Calu3 (cell line): ENCODE data around the gene ZNF646. TPM values are rescaled to one million over a fixed set of nuclear protein-coding genes. Genes with fewer than 3 reads are reported as not detected.

Experiments used
- BruUV-seq: library from RNA; stranded (reverse); fragments of 400-500 nt; replicated peaks from 2 replicates; lab custom pipeline; 2021; lab: Mats Ljungman, UMichigan
- CTCF ChIA-PET: fragments of 300-600 bp; sonication (Branson Sonifier 250); formaldehyde crosslinking; loops from one replicate; lab custom pipeline; 2022; ENCODE audit warnings: antibody characterized with exemption; lab: Charles Lee
- DNase-seq: peaks from one replicate; pipeline ENCODE4 v3.0.0; 2022
- H3K27ac Mint-ChIP-seq: one replicate; pipeline ENCODE4 v1.8.0; 2022; ENCODE audit warnings: mixed read lengths; ENCODE audit not compliant: unreplicated experiment
- H3K27me3 Mint-ChIP-seq: one replicate; pipeline ENCODE4 v1.8.0; 2022; ENCODE audit warnings: mixed read lengths; ENCODE audit not compliant: unreplicated experiment
- H3K36me3 Mint-ChIP-seq: one replicate; pipeline ENCODE4 v1.8.0; 2022; ENCODE audit warnings: mild to moderate bottlenecking, moderate library complexity, mixed read lengths; ENCODE audit not compliant: insufficient read depth, unreplicated experiment
- H3K4me1 Mint-ChIP-seq: one replicate; pipeline ENCODE4 v1.8.0; 2022; ENCODE audit warnings: mild to moderate bottlenecking, low read depth, mixed read lengths; ENCODE audit not compliant: unreplicated experiment
- H3K4me3 Mint-ChIP-seq: one replicate; pipeline ENCODE4 v1.8.0; 2022; ENCODE audit warnings: mild to moderate bottlenecking, low read depth, moderate library complexity, mixed read lengths; ENCODE audit not compliant: unreplicated experiment
- H3K9me3 Mint-ChIP-seq: one replicate; pipeline ENCODE4 v1.8.0; 2022; ENCODE audit warnings: low read depth, mixed read lengths; ENCODE audit not compliant: unreplicated experiment
- CTCF ChIP-seq: fragments of 200-600 bp; IDR thresholded peaks from one replicate; pipeline ENCODE4 v1.8.0; 2022; ENCODE audit warnings: antibody characterized with exemption; ENCODE audit not compliant: unreplicated experiment
- intact Hi-C: fragments of 100-400 bp; cut with micrococcal nuclease; formaldehyde crosslinking; loops from one replicate; pipeline ENCODE4 v1.10.0; 2022; ENCODE audit not compliant: unreplicated experiment
- total RNA-seq: library from RNA; stranded (reverse); gene quantifications from 2 replicates; pipeline ENCODE4 v1.2.3, GENCODE V29; 2022

ZNF646 gene
- total RNA-seq, 1 experiment from 2014 or later: 34.9 TPM

- no peak overlapping the region for H3K27ac Mint-ChIP-seq
- CTCF ChIA-PET: no interaction called here
- intact Hi-C loops: no loop called here
- H3K4me1 Mint-ChIP-seq: no peaks in the 10 kb centered on the region
- BruUV-seq: no TSS peak
- H3K9me3 Mint-ChIP-seq: no peaks in the 10 kb centered on the region
- peaks cover 30% of the 10 kb centered on the region for H3K36me3 Mint-ChIP-seq
- no peaks in the 10 kb centered on the region for H3K27me3 Mint-ChIP-seq
- no peak overlapping the region for H3K4me3 Mint-ChIP-seq
- no peak for DNase-seq
- no peak for TF ChIP-seq CTCF
Observed at GRCh38 chr16:31087481-31087880, 13.3 kb downstream of the ZNF646 start.

- no peak for DNase-seq
- CTCF ChIA-PET: interaction anchor here (0.6 kb wide), 1 partner anchor 14 kb away, joined by 3 read pairs; no protein-coding TSS in a partner anchor
- Mint-ChIP-seq H3K36me3 (peaks cover 25% of the 10 kb centered on the region), H3K4me3 (no peak overlapping the region), H3K4me1 (no peaks in the 10 kb centered on the region), H3K27ac (no peak overlapping the region), H3K9me3 (no peaks in the 10 kb centered on the region), H3K27me3 (no peaks in the 10 kb centered on the region)
- intact Hi-C loops: no loop called here
- TSS peak; percentile 5 for BruUV-seq
- no peak for TF ChIP-seq CTCF
Observed at GRCh38 chr16:31087971-31088370, 13.7 kb downstream of the ZNF646 start.

GRCh38 chr16:31088459-31089183 lies 14.4 kb downstream of the ZNF646 start, which contains the start of gene PRSS53:
TSS of gene PRSS53 (minus strand) at chr16:31088943. CDS start at chr16:31088809, 134 bp downstream.
- DNase-seq: no peak
- no peak within 1 kb of the TSS for H3K27ac Mint-ChIP-seq
- no peaks in the 10 kb centered on the region for H3K27me3 Mint-ChIP-seq
- H3K36me3 Mint-ChIP-seq: peaks cover 24% of the 10 kb centered on the region
- no peak for TF ChIP-seq CTCF
- H3K4me3 Mint-ChIP-seq: no peak within 1 kb of the TSS
- H3K4me1 Mint-ChIP-seq: no peaks in the 10 kb centered on the region
- intact Hi-C loops: no loop called here
- CTCF ChIA-PET: interaction anchor here (0.6 kb wide), 1 partner anchor 13 kb away, joined by 3 read pairs; no protein-coding TSS in a partner anchor
- H3K9me3 Mint-ChIP-seq: no peaks in the 10 kb centered on the region
- BruUV-seq: no TSS peak

- intact Hi-C loops: no loop called here
- no peak for DNase-seq
- no peaks in the 10 kb centered on the region for H3K27me3 Mint-ChIP-seq
- no TSS peak for BruUV-seq
- no peak overlapping the region for H3K27ac Mint-ChIP-seq
- CTCF ChIA-PET: no interaction called here
- no peaks in the 10 kb centered on the region for H3K9me3 Mint-ChIP-seq
- TF ChIP-seq CTCF: no peak
- H3K4me3 Mint-ChIP-seq: no peak overlapping the region
- peaks cover 28% of the 10 kb centered on the region for H3K36me3 Mint-ChIP-seq
- H3K4me1 Mint-ChIP-seq: no peaks in the 10 kb centered on the region
Observed at GRCh38 chr16:31089199-31089598, 15.0 kb downstream of the ZNF646 start.
